GM19035 (cell line): ENCODE data around the gene TEFM.
"Not testable (repeated sequence)": the region's sequence is repeated elsewhere in the genome, so short reads cannot be mapped to it uniquely, and the experiment has no call there.

Experiments used
- ATAC-seq: cut with Tn5 transposase; IDR thresholded peaks from one replicate; pipeline ENCODE4 v1.9.1; 2021; ENCODE audit not compliant: unreplicated experiment

TEFM gene, protein sequence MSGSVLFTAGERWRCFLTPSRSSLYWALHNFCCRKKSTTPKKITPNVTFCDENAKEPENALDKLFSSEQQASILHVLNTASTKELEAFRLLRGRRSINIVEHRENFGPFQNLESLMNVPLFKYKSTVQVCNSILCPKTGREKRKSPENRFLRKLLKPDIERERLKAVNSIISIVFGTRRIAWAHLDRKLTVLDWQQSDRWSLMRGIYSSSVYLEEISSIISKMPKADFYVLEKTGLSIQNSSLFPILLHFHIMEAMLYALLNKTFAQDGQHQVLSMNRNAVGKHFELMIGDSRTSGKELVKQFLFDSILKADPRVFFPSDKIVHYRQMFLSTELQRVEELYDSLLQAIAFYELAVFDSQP

DNA sequence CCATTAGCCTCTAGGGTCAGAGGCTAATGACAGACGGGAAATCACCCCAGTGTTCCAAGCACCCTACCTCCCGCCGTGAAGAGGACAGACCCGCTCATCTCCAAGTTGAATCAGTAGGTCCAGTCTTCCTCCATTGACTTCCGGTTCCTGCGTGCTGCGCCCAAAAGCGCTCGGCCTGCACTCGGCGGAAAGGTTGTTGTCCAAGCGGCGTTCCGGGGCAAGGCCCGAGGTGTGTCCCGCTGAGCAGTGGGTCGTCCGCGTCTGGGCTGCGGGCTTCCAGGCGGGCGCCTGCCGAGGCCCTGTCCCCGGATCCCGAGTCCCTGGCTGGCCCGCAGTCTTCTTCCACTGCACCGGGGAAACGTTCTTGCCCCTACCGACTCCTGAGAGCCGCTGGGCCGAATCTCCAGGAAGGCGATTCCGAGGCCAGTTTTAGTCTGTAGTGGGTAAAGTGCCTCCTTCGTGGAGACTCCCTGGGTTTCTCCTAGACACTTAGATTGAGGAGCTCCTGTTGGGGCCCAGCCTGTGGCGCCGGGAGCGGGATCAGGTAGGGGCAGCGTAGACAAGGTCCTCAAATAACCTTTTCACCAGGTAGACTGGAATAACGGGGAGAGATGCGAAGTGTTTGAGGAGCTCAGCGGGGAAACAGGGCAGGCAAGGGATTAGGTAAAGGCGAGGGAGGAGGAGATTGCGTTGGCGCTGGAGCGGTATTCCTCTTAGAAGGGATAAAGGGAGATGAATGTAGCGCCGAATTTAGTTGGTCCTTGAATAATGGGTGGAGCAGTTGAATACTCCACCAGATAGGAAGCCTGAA is at the start of gene TEFM:
Gene TEFM, minus strand, starts transcription at position 138 of the 811 bp plus-strand sequence. Its CDS starts 40 bp downstream, at position 98.
- ATAC-seq: peak; percentile 95

DNA sequence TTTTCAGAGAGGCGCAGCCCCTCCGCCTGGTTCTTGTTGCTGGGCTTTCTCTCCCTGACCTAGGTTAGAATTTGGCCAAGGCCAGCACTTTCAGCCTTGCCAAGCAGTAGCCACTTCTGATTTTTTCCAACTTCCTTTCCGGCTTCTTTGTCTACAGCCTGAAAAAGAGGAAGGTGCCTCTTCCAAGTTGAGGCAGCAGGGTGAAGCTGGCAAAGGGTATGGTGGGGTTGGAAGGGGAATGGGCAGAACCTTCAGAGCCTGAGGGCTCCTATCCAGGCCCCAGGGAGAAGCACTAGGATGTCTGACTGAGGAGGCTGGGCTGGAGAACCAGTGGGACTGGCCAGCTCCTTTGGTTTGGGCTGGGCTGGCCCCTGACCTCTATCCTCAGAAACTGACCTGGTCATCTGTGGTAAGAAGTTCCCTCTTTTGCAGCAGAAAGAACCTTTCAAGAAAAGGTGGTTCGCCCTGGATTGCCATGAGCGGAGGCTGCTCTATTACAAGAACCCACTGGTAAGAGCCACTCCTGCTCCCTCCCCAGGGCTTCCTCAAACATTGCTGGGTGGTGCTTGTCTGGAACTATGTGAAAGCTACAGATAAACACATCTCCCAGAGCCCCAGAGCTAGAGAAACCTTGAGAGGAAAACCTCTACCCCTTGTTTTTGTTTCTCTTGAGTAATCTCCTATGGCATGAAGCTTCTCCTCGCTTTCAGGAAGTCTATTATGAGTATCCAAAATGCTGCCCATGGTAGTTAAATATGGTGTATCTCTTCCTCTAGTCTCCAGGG is 48.2 kb upstream of the TEFM start:
- ATAC-seq: no peak

DNA sequence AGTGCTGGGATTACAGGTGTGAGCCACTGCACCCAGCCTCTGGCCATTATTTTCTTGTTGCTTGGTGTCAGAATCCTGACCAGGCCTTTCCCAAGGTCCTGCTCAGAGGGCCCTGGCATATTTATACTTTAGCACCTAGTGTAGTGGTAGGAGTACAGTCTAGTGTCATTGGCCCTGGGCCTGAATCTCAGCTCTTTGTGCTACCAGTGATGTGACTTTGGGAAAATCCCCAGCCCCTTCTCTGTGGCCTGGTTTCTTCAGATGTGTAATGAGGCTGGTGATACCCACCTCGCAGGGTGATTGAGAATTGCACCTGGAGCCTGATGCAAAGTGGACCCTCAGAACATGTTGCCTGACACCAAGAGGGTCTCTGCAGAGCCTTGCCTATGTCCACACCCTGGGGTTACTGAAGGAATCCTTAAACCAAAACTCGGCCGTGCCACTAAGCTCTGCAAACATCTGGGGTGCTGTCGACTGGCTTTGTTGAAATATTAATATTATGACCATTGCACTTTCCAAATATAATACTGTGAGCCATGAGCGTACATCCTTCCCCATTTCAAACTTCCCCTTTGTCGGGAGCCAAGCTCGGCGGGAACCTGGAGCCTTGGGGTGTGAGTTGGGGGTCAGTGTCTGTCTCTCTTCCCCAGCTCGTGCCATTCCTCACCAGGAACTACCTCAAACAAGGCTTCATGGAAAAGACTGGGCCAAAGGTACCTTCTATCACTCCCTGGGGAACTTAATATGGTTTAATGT is 46.8 kb upstream of the TEFM start:
- ATAC-seq: no peak

DNA sequence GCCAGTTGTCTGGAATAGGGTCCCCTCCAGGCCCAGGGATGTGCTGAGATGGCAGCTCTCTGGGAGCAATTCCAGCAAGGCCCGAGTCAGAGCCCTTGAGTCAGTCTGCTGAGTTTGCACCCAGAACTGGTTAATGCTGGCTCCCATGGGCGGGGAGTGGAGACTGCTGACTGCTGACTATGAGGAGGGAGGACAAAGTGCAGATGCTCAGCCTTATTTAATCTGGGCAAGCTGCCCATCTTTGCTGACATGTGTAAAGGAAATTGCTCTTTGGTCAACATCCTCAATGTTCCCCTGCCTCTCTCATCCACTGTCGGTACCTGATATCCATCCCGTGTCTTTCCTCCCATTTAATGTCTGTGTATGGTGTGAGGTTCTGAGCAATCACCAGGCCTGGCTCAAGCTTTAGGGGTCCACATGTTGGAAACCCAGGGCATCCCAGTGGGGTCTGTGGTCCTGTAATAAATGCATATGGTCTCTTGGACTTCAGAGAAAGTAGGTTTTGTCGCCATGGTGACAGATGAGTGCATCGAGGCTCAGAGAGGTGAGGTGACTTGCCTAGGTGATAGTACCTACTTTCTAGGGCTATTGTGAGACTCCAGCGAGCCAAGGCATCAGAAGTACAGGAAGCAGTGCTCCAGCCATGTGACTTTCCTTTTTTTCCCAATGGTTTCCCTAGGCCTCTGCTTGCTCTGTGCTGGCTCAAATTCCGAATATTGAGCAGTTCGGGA is 44.8 kb upstream of the TEFM start:
- ATAC-seq: no peak

DNA sequence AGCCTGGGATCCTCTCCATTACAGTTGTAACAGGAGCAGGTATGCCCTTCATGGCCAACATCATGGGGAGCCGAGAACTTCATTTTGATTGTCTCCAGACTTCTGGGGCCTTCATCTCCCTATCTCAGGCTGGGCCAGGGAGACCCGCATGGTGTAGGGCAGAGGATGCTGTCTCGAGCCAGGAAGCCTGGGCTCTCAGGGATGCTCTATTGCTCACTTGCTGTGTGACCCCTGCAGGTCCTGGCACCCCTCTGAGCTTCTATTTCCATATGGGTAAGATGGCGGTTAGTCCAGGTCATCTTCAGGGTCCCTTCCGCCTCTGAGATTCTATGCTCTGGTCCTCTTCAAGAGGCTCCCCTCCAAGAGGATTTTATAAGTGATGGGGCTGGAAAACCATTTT is 44.2 kb upstream of the TEFM start:
- ATAC-seq: no peak

DNA sequence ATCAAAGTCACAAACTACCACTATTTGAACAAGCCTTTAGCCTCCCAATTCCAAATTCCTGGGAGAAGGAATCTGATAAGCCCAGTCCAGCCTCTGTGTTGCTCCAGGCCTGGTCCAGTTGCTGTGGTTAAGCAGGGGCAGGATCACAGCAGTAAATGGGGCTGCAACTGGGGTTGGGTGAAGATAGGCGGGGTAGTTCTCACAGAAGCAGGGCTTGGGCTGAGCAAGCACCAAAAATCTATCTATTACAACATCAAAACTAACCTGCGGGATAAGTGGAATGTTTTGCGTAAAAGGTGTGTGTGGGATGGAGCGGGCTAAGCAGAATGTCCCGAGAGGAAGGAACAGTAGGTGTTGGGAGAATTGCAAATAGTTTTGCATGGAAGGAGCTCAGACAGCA is 41.8 kb upstream of the TEFM start:
- no peak for ATAC-seq

DNA sequence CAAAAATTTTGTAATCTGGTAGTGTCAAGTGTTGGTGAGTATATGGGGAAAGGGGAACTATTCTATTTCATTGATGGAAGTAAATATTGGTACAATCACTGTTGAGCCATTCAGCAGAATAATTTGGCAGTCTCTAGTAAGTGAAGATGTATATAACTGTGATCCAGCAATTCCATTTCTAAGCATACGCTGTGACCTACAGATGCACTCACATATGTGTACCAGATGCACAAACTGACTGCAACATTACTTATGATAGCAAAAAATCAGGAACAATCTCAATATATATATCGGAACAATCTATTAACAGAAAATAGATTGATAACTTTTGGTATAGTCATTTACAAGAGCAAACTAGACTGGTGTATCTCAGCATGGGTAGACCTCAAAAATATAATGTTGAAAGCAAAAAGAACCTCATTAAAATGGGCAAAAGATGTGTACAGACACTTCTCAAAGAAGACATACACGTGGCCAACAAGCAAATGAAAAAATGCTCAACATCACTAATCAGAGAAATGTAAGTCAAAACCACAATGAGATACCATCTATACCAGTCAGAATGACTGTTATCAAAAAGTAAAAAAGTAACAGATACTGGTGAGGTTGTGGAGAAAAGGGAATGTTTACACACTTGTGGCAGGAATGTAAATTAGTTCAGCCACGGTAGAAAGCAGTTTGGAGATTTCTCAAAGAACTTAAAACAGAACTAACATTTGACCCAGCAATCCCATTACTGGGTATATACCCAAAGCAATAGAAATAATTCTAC is 36.5 kb upstream of the TEFM start:
- no peak for ATAC-seq

DNA sequence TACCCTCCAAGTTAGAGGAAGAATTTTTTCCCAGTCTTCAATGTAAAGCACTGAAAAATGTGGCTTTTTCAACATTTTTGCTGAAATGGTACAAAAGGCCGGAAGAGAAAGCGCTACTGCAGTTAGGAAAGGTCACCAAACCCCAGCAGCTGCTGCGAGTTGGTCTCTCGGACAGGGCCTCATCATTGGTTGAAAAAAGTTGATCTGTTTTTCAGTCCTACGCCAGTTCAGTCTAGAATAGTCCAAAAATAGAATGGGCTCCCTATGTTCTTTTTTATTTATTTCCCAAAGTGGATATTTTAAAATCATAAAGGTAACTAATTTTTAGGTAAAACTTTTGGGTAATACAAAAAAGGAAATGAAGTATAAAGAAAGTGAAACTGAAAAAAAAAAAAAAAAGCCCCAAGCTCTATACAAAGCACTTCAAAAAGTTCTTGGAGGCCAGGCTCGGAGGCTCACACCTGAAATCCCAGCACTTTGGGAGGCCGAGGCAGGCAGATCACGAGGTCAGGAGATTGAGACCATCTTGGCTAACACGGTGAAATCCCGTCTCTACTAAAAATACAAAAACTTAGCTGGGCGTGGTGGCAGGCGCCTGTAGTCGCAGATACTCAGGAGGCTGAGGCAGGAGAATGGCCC is 33.1 kb upstream of the TEFM start:
- no peak for ATAC-seq

DNA sequence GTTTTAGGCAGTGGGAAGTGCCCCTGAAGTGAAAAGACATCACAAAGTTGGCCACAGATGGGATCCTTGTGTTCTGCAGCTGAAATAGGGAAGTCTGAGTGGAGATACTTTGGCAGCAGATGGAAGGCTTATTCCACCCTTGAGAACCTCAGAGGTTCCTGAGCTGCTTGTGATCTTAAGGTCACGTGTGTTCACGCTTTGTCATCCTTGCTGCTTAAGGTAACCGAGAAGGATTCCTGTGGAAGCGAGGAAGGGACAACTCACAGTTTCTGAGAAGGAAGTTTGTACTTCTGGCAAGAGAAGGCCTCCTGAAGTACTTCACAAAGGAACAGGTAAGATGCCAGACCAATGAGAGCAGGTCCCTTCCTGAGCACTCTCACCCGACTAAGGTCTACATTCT is 27.9 kb upstream of the TEFM start:
- no peak for ATAC-seq

DNA sequence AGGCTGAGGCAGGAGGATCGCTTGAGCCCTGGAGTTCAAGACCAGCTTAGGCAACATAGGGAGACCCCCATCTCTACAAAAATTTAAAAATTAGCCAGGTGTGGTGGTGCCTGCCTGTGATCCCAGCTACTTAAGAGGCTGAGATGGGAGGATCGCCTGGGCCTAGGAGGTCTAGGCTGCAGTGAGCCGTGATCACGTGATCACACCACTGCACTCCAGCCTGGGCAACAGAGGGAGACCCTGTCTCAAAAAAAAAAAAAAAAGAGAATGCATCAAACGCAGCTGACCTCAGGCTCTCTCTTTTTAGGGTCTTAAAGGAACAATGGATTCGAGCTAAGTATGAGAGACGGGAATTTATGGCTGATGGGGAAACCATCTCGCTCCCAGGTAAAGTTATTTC is 25.5 kb upstream of the TEFM start:
- not testable (repeated sequence) for ATAC-seq

DNA sequence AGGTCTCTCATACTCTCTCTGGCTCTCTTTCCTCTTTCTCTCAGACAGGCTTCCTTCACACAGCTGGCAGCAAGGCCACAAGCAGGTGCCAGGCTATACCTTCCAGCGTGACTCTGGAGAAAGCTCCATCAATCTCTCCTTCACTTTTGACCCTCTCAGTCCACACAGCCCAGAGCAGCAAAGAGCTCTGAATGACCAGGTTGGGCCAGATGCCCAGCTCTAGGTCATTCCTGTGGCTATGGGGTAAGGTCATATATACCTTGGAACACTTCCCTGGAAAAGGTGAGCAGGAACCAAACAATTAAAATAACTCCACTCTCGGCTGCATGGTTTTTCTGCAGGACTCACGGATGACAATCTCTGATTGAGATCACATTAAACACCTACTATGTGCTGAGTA is 24.5 kb upstream of the TEFM start:
- no peak for ATAC-seq

DNA sequence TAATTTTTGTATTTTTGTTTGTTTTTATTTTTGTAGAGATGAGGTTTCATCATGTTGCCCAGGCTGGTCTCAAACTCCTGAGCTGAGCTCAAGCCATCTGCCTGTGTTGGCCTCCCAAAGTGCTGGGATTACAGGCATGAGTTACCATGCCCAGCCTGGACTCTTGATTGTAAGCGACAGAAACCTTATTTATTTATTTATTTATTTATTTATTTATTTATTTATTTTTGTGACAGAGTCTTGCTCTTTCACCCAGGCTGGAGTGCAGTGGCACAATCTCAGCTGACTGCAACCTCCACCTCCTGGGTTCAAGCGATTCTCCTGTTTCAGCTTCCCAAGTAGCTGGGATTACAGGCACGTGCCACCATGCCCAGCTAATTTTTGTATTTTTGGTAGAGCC is 23.8 kb upstream of the TEFM start:
- ATAC-seq: not testable (repeated sequence)

DNA sequence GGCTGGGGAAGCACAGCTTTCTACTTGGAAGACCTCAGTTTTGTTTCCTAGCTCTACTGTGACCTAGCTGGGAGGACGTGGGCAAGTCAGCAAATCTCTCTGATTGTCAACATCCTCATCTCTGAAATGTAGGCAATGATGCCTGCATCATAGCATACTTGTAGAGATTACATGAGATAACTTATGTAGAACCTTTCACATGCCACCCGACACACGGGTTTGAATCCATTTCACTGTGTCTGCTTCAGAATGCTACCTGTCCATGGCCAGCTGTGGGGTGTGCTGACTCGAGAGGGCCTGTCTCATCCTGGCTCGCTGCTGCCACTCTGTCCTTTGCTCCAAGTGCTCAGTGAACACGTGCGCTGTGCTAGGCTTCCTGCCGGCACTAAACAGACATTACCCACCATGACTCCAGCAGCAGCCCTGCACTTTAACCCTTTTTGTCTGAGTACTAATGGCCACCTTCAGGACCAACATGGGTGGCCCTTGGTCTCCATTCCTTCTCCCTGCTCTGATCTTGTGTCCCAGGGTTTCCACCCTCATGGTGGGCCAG is 23.1 kb upstream of the TEFM start:
- no peak for ATAC-seq

DNA sequence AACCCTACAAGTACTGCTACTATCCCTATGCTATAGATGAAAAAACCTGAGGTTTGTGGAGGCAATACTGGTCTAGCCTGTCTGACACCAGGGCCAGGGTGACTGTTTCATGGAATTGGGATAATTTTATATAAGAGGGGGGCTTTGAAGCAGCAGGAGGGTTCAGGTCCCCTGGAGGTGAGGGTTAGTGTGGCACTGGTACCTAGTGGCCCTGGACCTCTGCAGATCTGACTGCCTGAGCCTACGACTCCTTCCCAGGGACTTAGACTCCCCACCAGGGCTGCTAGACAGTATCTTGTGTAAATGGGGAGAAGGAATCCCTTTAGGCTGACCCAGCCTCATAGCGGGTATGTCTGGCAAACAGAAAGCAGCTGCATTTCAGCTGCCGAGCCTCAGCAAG is 22.5 kb upstream of the TEFM start:
- no peak for ATAC-seq

DNA sequence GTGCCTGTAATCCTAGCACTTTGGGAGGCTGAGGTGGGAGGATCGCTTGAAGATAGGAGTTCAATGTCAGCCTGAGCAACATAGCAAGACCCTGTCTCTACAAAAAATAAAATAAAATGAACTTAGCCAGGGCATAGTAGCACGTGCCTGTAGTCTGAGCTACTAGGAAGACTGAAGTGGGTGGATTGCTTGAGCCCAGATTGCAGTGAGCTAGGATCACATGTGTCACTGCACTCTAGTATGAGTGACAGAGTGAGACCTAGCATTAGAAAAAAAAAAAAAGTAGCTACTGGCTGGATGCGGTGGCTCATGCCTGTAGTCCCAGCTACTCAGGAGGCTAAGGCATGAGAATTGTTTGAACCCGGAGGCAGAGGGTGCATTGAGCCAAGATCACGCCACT is 21.7 kb upstream of the TEFM start:
- ATAC-seq: no peak

DNA sequence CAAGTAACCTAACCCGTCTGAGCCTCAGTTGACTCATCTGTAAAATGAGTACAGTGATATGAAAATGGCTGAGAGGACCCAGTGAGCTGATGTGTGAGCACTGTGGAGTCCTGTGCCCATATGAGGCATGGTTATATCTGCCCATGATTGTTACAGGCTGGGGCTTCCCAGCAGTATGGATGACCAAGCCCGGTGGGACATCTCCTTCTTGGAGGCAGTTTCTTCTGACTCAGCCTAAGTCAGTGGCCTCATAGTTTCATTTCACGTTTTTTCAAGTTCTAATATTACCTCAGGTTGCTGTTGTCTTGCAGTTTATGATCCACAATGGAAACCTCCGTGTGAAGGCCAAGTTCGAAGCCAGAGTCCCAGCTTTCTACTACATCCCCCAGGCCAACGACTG is 20.5 kb upstream of the TEFM start:
- no peak for ATAC-seq

DNA sequence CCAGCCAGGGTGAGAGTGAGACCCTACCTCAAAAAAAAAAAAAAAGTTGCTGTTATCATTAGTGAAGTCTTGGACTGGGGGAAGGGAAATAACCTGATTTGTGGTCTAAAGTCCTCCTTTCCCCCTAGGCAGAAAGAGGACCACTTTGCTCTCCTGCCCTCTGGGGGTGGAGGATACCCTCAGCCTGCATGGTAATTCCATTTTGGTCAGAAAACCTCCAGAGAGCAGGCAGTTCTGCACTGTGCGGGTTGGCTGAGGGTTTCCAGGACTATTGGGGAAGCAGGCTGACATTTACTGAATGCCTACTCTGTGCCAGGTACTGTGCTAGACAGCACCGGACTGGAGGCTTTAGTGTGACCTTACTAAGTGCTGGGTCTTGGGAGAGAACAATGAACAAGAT is 18.3 kb upstream of the TEFM start:
- ATAC-seq: no peak

DNA sequence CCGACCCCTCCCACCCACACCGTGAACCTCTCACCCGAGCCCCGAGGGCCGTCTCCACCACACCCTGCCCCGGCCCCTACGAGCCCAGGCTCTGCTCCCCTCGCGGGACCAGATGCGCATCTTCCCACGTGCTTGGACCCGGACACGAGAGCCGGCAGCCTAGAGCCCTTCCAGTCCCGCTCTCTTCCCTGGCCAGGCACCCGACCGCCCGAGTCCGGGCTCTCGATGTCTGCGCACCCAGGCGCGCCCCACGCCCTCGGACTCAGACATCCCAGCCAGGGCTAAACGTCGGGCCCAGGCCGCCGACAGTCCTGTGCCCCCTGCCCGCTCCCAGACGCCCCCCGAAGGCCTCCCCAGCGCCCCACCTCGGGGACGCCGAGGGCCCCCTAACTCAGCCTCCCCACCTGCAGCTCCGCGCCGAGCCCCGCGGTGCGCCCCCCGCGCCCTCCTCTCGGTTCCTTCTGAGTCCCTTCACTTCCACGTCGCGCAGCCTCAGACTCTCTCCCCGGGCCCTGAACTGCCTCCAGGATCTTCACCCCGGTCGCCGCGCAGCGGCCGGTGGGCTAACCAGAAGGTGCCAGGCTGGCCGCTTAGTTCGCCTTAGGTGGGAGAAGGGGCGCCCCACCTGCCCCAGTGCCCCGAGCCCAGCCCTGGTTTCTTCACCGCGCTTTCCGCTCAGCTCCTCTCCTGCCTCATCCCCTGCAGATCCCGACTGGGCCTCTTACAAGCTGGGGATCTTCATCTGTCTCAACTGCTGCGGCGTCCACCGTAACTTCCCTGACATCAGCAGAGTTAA is 16.4 kb upstream of the TEFM start:
- no peak for ATAC-seq
